COLO829 (cell line): Measurements from ENCODE around the gene RANBP6.
A peak's percentile ranks its signal among the peaks of the same experiment; 100 is the strongest.

ENCODE experiments used
- DNase-seq: peaks from one replicate; pipeline ENCODE4 v3.0.0; 2012; ENCODE audit warnings: low spot score

Gene RANBP6

DNA sequence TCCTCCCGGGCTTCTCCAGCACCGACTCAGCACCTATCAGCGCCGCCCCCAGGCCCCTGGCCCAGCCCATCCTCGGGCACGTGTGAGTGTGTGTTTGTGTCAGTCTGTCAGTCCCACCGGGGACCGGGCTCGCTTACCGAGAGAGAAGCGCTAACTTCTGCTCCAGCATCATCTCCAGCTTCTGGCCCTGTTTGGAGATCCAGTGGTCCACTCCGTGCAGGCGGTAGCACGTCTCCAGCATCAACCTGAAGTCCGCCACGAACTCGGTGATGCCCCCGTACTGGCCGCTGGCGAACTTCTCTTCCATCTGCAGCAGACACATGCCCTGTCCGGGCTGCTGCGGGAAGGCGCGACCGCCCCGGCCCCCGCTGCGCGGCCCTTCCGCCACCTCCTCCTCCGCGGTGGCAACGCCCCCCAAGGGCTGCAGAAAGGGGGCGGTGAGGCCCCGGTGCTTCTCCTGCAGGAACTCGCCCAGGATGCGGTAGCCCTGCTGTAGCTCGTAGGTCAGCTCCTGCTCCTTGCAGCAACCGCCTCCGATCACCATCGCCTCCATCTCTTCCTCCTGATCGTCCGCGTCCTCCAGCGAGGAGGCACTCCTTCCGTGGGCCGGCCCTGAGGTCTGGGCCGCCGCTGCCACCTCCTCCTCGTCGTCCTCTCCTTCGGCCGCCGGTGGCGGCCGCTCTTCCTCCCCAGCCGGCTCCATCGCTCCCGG, 8.2 kb downstream of the RANBP6 start:
- no peak for DNase-seq

DNA sequence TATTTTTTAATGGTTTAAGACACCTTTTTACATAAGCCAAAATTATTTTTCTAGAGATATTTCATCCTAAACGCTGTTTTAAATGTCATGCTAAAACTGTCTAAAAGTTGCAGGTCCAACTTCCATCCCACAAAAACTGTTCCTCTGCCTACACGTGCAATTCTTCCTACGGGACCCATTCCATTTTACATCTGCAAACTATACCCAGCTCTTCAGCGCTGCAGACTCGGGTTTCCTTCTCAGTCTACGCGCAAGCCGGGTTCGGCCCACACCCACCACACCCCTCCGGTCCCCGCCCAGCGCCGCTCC, 8.7 kb downstream of the RANBP6 start:
- peak; percentile 26 for DNase-seq

DNA sequence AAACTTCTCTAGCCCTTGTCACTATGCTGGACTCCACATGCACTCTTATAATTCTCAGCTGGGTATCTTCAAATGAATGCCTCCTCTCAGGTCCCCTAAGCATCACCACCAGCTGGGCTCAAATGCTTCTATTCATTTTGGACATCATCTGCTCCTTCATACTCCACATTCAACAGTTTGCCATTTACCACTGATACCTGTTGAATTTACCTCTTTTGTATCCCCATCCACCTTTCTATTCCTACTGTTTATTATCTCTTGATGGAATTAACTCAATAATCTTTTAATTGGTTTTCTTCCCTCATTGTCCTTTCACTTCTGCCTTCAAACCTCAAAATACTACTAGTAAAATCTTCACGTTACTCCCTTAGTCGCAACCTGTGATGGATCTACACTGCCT, 14.5 kb downstream of the RANBP6 start:
- no peak for DNase-seq

DNA sequence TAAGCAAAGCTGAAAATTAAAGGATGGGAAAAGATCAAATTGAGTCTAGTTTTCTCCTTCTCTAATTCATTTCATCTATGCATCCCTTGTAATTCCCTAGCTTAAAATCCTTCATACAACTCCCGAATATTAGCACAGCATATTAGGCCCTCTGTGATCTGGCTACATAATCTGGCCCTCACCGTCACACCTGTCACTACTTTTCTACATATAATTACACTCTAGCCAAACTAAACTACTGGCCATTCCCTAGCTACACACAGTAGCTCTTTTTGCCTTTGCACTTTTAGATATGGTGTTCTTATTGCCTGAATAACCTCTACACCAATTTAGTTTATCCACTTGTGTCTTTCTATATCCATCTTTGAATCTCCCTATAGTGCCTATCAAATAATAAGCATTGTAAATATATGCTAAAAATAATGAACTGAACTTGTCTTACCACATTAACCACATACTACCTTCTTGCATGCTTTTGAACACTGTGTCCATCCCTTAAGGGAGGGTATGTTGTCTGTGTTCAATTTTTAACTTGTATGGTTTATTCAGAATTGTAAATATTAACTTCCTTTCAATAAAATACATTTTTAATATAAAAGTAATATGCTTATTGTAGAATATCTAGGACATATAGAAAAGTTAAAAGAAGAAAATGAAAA, 15.9 kb downstream of the RANBP6 start:
- DNase-seq = no peak

DNA sequence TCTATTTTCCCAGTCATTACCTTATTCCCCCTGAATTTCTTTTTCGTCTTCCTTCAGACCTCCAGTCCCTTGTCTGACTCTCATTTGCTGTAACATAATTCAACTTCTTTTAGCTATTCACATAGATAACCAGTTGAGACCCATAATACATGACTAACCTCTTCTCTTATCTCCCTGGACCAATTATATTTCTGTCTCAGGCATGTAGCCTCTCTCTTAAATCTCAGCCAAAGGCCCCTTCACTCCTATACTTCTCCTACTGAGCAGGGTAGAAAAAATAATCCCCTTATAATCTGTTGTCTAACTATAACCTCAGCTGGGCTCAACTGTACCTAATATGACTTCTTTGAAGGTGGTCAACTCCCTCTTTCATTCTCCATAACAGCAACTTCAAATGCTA, 20.9 kb downstream of the RANBP6 start:
- DNase-seq = no peak

DNA sequence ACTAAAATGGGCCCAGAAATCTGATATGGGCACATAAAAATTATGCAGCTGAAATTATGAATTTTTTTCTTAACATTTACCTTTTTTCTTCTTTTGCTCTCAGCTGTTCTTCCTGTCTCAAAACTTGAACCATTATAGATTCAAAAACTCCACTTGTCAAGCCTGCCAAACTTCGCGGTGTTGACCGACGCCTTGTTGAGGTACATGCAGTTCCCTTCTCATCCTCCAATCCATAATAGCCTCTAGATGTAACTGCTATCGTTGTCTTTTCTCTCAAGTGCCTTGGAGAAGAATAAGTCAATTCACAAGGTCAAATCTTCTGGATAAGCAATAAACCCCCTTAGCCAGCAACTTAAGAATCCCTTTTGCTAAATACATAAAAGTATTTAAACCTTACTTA, 27.2 kb downstream of the RANBP6 start:
- no peak for DNase-seq

DNA sequence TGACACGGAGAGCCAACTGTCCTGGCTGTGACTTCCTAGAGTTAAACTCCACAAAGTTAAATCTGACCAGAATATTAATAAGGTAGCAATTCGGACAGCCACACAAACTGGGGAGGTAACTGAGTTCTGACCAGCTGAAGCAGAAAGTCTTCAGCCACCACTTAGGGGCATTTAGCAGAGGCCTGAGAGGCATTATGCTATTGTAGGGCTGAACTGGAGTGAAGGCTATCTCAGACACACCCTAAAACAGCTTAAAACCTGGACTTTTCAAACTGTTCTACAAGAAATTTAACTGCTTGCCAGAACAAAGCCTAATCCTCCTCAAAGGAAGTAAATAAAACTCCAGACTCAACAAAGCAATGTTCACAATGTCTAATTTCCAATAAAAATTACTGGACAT, 32.4 kb downstream of the RANBP6 start:
- no peak for DNase-seq

DNA sequence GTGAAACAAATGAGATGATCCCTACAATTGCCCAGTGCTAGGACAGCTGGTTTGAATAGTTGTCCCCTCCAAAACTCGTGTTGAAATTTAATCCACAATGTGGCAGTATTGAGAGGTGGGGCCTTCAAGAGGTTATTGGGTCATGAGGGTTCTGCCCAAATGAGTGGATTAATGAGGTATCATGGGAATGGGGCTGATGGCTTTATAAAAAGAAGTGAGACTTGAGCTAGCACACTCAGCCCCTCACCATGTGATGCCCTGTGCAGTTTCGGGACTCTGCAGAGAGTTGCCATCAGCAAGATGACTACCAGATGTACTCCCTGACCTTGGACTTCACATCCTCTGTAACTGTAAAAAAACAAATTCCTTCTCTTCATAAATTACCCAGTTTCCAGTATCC, 33.1 kb downstream of the RANBP6 start:
- no peak for DNase-seq

DNA sequence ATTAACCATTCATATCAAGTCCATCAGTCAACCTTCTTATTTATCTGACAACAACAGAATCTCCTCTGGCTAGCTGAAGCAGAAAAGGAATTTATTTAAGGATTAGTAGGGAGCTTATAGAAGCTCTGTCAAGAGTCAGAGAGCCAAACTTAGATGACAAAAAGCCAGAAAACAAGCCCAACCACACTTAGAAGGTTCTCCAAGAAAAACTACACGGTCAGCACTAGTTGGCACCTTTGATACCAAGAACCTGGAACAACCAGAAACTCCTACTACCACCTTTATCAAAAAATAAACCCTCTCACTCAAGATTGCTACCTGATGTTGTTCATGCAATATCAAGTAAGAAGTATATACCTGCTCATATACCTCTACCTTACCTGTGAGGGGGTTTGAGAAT, 36.9 kb downstream of the RANBP6 start:
- DNase-seq = no peak

DNA sequence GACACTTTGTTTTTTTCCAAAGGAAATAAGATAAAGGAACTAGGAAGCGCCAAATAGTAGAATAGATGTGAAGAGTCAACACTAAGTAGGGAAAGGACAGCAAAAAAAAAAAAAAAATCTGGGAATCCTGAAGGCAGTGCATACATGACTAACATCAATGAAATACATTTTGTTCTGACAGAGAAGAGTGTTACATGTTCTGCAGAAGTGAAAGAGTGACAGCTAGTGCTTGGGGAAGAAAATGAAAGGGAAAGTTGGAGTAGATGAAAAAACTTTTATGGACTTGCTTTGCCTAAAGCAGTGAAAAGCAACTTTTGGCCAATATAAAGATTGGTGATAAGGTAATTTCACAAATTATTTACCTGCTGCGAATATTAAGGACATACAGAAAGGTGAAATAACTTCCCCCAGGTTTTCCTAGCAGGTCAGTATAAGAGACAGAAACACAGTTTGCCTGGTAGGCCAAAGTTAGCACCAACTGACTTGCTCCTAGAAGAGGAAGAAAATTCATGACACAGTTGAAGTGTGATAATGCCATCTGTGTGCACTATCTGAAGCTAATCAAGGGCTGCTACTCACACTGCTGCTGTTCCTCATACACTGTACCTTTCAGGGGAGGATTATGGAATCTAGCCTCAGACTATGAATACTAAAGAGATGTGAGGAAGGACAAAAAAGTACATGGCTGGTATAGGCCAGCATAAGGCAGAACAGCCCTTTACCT, 38.6 kb downstream of the RANBP6 start:
- peak; percentile 2 for DNase-seq

DNA sequence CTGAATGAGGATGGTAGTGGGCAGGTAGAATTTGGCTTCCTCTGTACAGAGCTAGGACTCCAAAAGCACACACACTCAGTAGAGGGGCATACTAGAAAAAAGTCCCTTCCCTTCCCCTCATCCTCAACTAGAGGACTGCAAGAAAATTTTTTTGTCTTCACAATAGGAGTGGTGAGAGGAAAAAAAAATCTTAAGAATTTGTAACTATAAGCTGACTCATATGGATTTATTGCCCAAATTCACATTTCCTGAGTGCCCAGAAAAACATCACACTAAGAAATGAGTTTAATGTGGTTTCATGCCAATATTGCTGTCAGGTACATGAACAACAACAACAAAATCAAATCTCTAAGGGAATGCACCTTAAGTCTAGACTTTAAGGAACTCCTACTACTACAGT, 43.7 kb downstream of the RANBP6 start:
- DNase-seq = no peak
